A549 (cell line): ENCODE results near the gene ERN1. TPM values are rescaled to one million over a fixed set of nuclear protein-coding genes. Genes with fewer than 3 reads are reported as not detected.
A peak's percentile ranks its signal among the peaks of the same experiment; 100 is the strongest.

Source experiments
- ATAC-seq, 2 experiments: fragments of 200-7000 bp in 1 of 2; fragments of >200 bp in 1 of 2; cut with Nextera tagmentation in 1 of 2; cut with Tn5 transposase in 1 of 2; 3 replicates each; pipeline versions ENCODE4 v1.8.0 to v1.9.1; 2018 to 2020; ENCODE audit warnings: mild to moderate bottlenecking in 1 of 2, moderate library complexity in 1 of 2
- CTCF ChIA-PET: fragments of 300-600 bp; sonication (Branson Sonifier 250); formaldehyde crosslinking; extraction: SDS; loops from one replicate; lab custom pipeline; 2021; ENCODE audit warnings: antibody characterized with exemption, inconsistent platforms; lab: Yijun Ruan, JAX
- POLR2A ChIA-PET: fragments of 350-600 bp; formaldehyde crosslinking; extraction: SDS; loops from one replicate; lab custom pipeline; 2021; ENCODE audit warnings: antibody characterized with exemption, inconsistent platforms; lab: Yijun Ruan, JAX
- DNase-seq, 2 experiments: peaks; one replicate each; pipeline versions ENCODE4 v3.0.0 to v3.0.0-alpha.2; 2011 to 2016; ENCODE audit warnings: low read depth in 1 of 2, low spot score in 1 of 2
- FAIRE-seq: peaks from 2 replicates; lab custom pipeline; 2011; peaks lifted over from hg19 to GRCh38; lab: Jason Lieb, UNC
- H3K27ac ChIP-seq, 2 experiments: fragments of >200 bp; sonication (Bioruptor Twin); formaldehyde crosslinking; 3 replicates each; pipeline ENCODE4 v1.5.1; 2016 to 2017
- H3K4me1 ChIP-seq: fragments of >200 bp; sonication (Bioruptor Twin); formaldehyde crosslinking; 3 replicates; pipeline ENCODE4 v1.6.1; 2016
- H3K4me2 ChIP-seq: fragments of >200 bp; sonication (Bioruptor Twin); formaldehyde crosslinking; 3 replicates; pipeline ENCODE4 v1.6.1; 2016
- H3K4me3 ChIP-seq: fragments of >200 bp; sonication (Bioruptor Twin); formaldehyde crosslinking; 3 replicates; pipeline ENCODE4 v1.5.1; 2016
- H3K9me3 ChIP-seq: fragments of >200 bp; sonication (Bioruptor Twin); formaldehyde crosslinking; 3 replicates; pipeline ENCODE4 v1.6.1; 2016
- BHLHE40 ChIP-seq: IDR thresholded peaks from 2 replicates; pipeline ENCODE4 v1.6.1; 2012; ENCODE audit warnings: low read depth, low read length, inconsistent platforms
- CBX2 ChIP-seq: fragments of 200-600 bp; sonication (generic); IDR thresholded peaks from 2 replicates; pipeline ENCODE4 v1.6.1; 2016; ENCODE audit warnings: low read depth, mild to moderate bottlenecking, borderline replicate concordance
- CBX8 ChIP-seq: fragments of 200-600 bp; sonication (generic); IDR thresholded peaks from 2 replicates; pipeline ENCODE4 v1.6.1; 2016
- CEBPB ChIP-seq, 2 experiments: fragments of >200 bp in 1 of 2; sonication (Bioruptor Twin) in 1 of 2; formaldehyde crosslinking in 1 of 2; IDR thresholded peaks; 2 replicates each; pipeline ENCODE4 v1.6.1; 2012 to 2016
- CHD2 ChIP-seq: fragments of 150-350 bp; IDR thresholded peaks from 2 replicates; pipeline ENCODE4 v1.6.1; 2014; ENCODE audit warnings: low read length; ENCODE audit not compliant: partially characterized antibody
- FOSB ChIP-seq: fragments of 250-450 bp; sonication (Bioruptor Pico); IDR thresholded peaks from 2 replicates; pipeline ENCODE4 v1.5.0; 2020; ENCODE audit warnings: mild to moderate bottlenecking, moderate library complexity
- FOSL2 ChIP-seq, 2 experiments: fragments of 450-650 bp in 1 of 2; fragments of >200 bp in 1 of 2; sonication (Bioruptor Twin) in 1 of 2; formaldehyde crosslinking; IDR thresholded peaks; 2 replicates each; pipeline versions ENCODE4 v1.5.0 to v1.6.1; 2016 to 2020; ENCODE audit warnings: mild to moderate bottlenecking in 1 of 2, moderate library complexity in 1 of 2
- HES2 ChIP-seq: fragments of >200 bp; sonication (Bioruptor Twin); formaldehyde crosslinking; IDR thresholded peaks from 2 replicates; pipeline ENCODE4 v1.6.1; 2016
- HEYL ChIP-seq: fragments of 250-450 bp; sonication (Bioruptor Pico); IDR thresholded peaks from 2 replicates; pipeline ENCODE4 v1.8.0; 2021; ENCODE audit warnings: mild to moderate bottlenecking, moderate library complexity
- HMGXB4 ChIP-seq: fragments of 250-450 bp; sonication (Bioruptor Pico); IDR thresholded peaks from 2 replicates; pipeline ENCODE4 v1.5.0; 2021; ENCODE audit warnings: mild to moderate bottlenecking, moderate library complexity, borderline replicate concordance
- HOXA7 ChIP-seq: fragments of 250-450 bp; sonication (Bioruptor Pico); IDR thresholded peaks from 2 replicates; pipeline ENCODE4 v1.5.0; 2020; ENCODE audit warnings: mild to moderate bottlenecking, moderate library complexity
- HOXB5 ChIP-seq: fragments of 250-450 bp; sonication (Bioruptor Pico); IDR thresholded peaks from 2 replicates; pipeline ENCODE4 v1.5.0; 2020; ENCODE audit warnings: mild to moderate bottlenecking, moderate library complexity
- JUN ChIP-seq, 2 experiments: fragments of >200 bp; sonication (Bioruptor Twin); formaldehyde crosslinking; IDR thresholded peaks; 2 replicates in 1 of 2; 3 replicates in 1 of 2; pipeline ENCODE4 v1.6.1; 2016 to 2017
- JUNB ChIP-seq: fragments of >200 bp; sonication (Bioruptor Twin); formaldehyde crosslinking; IDR thresholded peaks from 2 replicates; pipeline ENCODE4 v1.6.1; 2016
- KDM5A ChIP-seq: fragments of 200-600 bp; sonication (generic); IDR thresholded peaks from 2 replicates; pipeline ENCODE4 v1.6.1; 2016; ENCODE audit warnings: antibody characterized with exemption, mild to moderate bottlenecking
- MYC ChIP-seq: IDR thresholded peaks from 2 replicates; pipeline ENCODE4 v1.6.1; 2012; ENCODE audit warnings: mild to moderate bottlenecking, inconsistent platforms, low read length, improper control_type of control experiment, borderline replicate concordance
- NPAS2 ChIP-seq: fragments of 250-450 bp; sonication (Bioruptor Pico); IDR thresholded peaks from 2 replicates; pipeline ENCODE4 v1.8.0; 2022; ENCODE audit warnings: mild to moderate bottlenecking, moderate library complexity, borderline replicate concordance
- POLR2A ChIP-seq: IDR thresholded peaks from 2 replicates; pipeline ENCODE4 v1.6.1; 2012; ENCODE audit warnings: mild to moderate bottlenecking, low read length
- RARB ChIP-seq: fragments of 250-450 bp; sonication (Bioruptor Pico); IDR thresholded peaks from 2 replicates; pipeline ENCODE4 v1.8.0; 2021; ENCODE audit warnings: mild to moderate bottlenecking, moderate library complexity
- RNF2 ChIP-seq: fragments of 200-600 bp; sonication (generic); IDR thresholded peaks from 2 replicates; pipeline ENCODE4 v1.6.1; 2016; ENCODE audit warnings: low read depth, mild to moderate bottlenecking, antibody characterized with exemption, moderate library complexity, borderline replicate concordance
- SREBF2 ChIP-seq: fragments of 450-650 bp; IDR thresholded peaks from 2 replicates; pipeline ENCODE4 v1.6.1; 2014; ENCODE audit warnings: mild to moderate bottlenecking, moderate library complexity
- TP53 ChIP-seq: fragments of 250-450 bp; sonication (Bioruptor Pico); IDR thresholded peaks from 2 replicates; pipeline ENCODE4 v1.5.0; 2021; ENCODE audit warnings: mild to moderate bottlenecking, moderate library complexity
- USF2 ChIP-seq: fragments of 450-650 bp; IDR thresholded peaks from 2 replicates; pipeline ENCODE4 v1.6.1; 2014; ENCODE audit warnings: antibody characterized with exemption
- ZSCAN20 ChIP-seq: fragments of 250-450 bp; sonication (Bioruptor Pico); IDR thresholded peaks from 2 replicates; pipeline ENCODE4 v1.8.0; 2022; ENCODE audit warnings: mild to moderate bottlenecking, moderate library complexity
- WGBS: methylation state at CpG from one replicate; pipeline ENCODE4 v1.1.6; 2017; ENCODE audit errors: missing lambda C conversion rate; 5-methylcytosine and 5-hydroxymethylcytosine counted together
- polyA plus RNA-seq, 4 experiments: library from polyadenylated mRNA; depleted of rRNA in 3 of 4; stranded (reverse); fragments of >200 nt; fragmentation: RNase III in 1 of 4; extraction: RNeasy Plus Mini Kit Qiagen cat#74134 plus additional on column Dnase treatment in 1 of 4; gene quantifications; 2 replicates in 3 of 4; 3 replicates in 1 of 4; pipeline ENCODE4 v1.2.3, GENCODE V29; 2011 to 2017

ERN1 gene
- polyA plus RNA-seq, 2 of the 4 experiments (the other 2 are of a cell fraction), result 4.1 to 19.8 TPM

- ATAC-seq, result no peak
- Histone ChIP-seq H3K4me1 (no peaks in the 10 kb centered on the region), H3K9me3 (no peaks in the 10 kb centered on the region), H3K27ac (no peak overlapping the region), H3K4me2 (no peak overlapping the region), H3K4me3 (no peak overlapping the region)
- FAIRE-seq, result no peak
- no peak for TF ChIP-seq FOSL2 (IDR thresholded peaks at IDR 0.05)
- TF ChIP-seq FOSL2 (CRISPR knock-in tag; IDR thresholded peaks at IDR 0.05), result no peak
- no peak for TF ChIP-seq HOXB5 (CRISPR knock-in tag)
- TF ChIP-seq TP53, result no peak
- no peak for TF ChIP-seq HEYL
- no peak for TF ChIP-seq CHD2
- no peak for DNase-seq
- CTCF ChIA-PET, result interaction anchor here (2.2 to 2.7 kb wide), 3 partner anchors 10 to 16 kb away, joined by 5 to 11 read pairs (median 9); no protein-coding TSS in a partner anchor
- WGBS, result 77% methylated on average over 4 of the region's 4 CpGs
- POLR2A ChIA-PET, result no interaction called here
These were observed 35.4 kb upstream of the ERN1 start for GRCh38 chr17:64165347-64165746.

- WGBS, result 92% methylated on average over 6 of the region's 6 CpGs
- ChIA-PET POLR2A (no interaction called here), CTCF (interaction anchor here (0.6 to 2.7 kb wide), 7 partner anchors 10 to 313 kb away, joined by 3 to 9 read pairs (median 3); no protein-coding TSS in a partner anchor)
- Histone ChIP-seq H3K27ac (no peak overlapping the region), H3K4me2 (no peak overlapping the region), H3K4me3 (no peak overlapping the region), H3K4me1 (no peaks in the 10 kb centered on the region), H3K9me3 (no peaks in the 10 kb centered on the region)
- DNase-seq (no peak), ATAC-seq (no peak), FAIRE-seq (no peak)
- TF ChIP-seq HES2 (no peak), JUNB (no peak), RARB (CRISPR knock-in tag) (no peak), HOXA7 (no peak), BHLHE40 (no peak), JUN (IDR thresholded peaks at IDR 0.05) (no peak), RNF2 (no peak), FOSB (CRISPR knock-in tag) (no peak), HMGXB4 (CRISPR knock-in tag) (no peak), MYC (no peak), SREBF2 (no peak), POLR2A (no peak), KDM5A (no peak), CEBPB (IDR thresholded peaks at IDR 0.05) (no peak), USF2 (no peak), CBX8 (no peak), NPAS2 (CRISPR knock-in tag) (no peak)
These were observed 34.8 kb upstream of the ERN1 start for GRCh38 chr17:64164596-64165285.

- 77% methylated on average over 6 of the region's 6 CpGs for WGBS
- TF ChIP-seq CBX2 (no peak), ZSCAN20 (no peak), JUNB (no peak)
- H3K27ac ChIP-seq, result no peak overlapping the region
- no peak overlapping the region for H3K4me3 ChIP-seq
- no peak for ATAC-seq
- CTCF ChIA-PET, result interaction anchor here (0.7 to 1.2 kb wide), 4 partner anchors 15 to 245 kb away, joined by 3 read pairs; partner anchors contain the start of gene GH1
- no peak for DNase-seq
- H3K4me1 ChIP-seq, result no peaks in the 10 kb centered on the region
- POLR2A ChIA-PET, result no interaction called here
- no peaks in the 10 kb centered on the region for H3K9me3 ChIP-seq
- no peak overlapping the region for H3K4me2 ChIP-seq
- FAIRE-seq, result peak; percentile 43
These were observed 33.5 kb upstream of the ERN1 start for GRCh38 chr17:64163468-64163867.
